Effector CD8-positive, alpha-beta T cell (primary cell): ENCODE results near the gene ALG14.
"Not testable (repeated sequence)": the region's sequence is repeated elsewhere in the genome, so short reads cannot be mapped to it uniquely, and the experiment has no call there.

ENCODE experiments used
- DNase-seq: peaks from one replicate; lab custom pipeline; 2025; lab: John Stamatoyannopoulos, UW

Gene ALG14

DNA sequence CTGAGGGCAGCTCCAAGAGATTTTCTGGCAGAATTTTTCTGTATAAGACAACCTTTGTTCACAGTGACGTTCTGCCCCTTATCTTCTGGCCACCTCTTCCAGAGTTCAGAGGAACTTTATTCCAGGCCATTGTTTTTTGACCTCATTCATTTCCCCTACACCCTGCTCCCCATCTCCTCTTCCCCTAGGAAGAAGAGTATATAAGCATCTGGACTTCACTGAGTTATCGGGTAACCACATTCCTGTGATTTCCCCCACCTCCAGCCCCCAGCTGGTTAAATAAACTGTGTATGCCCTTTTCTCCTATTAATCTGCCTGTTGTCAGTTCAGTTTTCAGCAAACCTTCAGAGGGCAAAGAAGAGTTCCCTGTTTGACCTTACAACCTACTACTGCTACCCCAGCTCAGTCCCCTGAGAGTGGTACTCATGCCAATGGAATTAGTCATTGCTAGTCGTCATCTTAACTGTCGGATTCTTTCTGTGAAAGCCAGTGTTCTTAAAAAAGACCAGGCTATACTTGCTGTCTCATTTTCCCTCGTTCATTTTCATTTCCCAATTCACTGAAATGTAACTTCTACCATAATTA lies 14.3 kb upstream of the ALG14 start:
- DNase-seq: no peak

DNA sequence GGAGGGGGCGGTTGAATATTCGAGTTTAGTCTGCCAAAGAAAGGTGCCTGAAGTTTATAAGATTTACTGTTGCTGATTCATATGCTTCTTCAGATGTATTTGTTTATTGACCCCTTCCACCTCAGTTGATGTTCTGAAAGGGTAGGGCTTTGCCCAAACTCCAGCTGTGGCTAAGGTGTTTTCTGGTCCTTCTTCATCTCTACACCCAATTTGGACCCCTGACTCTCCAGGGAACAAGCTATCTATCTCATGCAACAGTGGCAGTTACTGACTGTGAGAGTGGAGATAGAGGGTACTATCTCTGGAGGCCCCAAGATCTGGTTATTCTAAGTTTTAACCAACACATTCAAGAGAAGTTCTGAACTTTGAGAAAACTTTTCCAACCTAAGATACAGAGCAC lies 12.6 kb upstream of the ALG14 start:
- no peak for DNase-seq

DNA sequence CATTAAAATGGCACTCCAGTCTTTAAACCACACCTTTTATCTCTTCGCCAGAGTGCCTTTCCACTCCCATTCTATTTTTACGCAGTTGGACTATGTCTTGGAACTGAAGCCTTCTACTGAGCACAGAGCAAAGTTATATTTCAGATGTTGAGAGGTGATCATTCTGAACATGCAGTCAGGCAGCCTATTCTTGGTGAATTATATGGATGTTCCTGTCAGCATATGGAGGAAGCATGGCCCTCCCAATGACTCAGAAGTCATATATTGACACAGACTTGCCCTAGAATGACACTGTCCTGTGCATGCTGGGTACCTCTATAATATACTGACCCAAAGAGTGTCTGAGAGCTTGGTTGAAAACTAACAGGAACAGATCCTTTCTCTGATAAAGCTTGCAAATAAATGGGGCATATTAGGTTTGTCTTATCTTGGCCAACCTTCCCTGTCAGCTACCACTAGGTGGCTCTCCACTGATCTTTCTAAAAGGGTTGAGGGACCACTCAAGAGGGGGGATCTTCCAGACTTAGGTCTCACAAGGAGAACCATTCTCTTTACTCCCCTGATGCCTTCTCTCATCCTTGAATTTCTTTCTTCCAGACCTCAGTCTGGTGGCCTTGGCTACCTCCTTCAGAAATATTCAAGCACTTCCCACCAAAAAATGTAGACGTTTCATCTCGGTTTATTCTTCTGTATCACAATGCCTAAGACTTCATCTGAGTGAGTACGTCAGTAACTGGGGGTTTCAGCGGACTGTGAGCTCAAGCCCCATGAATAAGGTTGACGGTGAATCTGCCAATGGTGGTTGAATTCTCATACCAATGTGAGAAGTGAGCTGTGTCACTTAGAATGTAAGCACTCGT lies 11.8 kb upstream of the ALG14 start:
- DNase-seq: no peak

DNA sequence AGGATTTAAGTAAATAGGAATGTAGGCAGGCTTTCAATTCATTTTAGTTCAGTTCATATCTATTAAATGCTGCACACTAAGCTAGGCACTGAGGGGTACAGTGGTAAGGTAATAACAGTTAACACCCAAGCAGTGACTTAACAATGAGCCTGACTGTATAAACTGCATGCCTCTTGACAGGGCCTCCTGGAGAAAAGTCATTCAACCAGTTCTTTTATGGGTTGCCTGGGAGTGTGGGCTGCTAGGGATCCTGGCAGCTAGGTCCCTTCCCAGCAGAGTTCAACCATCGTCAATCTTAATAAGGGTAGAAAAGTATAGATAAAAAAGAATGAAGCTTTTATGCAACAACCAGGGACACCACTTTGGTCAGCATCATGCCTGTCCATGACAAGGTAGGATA lies 8.1 kb upstream of the ALG14 start:
- DNase-seq: no peak

DNA sequence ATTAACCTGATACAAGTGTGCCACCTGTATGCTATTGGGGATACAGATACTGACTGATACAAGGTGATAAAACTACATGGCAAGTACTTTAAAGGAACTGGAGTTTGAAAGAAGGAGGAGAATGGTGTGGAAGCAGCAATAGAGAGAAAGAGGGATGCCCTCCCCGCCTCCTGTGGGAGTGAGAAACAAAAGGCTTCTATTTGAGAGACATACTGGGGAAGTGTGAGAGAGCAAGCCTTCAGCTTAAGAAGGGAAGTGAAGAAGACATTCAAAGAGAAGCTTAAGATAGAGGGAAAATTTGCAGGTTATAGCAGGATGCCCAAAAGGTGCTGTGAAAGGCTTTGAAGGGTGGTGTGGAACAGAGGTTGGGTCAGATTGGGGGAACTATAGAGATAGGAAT lies 7.7 kb upstream of the ALG14 start:
- no peak for DNase-seq

DNA sequence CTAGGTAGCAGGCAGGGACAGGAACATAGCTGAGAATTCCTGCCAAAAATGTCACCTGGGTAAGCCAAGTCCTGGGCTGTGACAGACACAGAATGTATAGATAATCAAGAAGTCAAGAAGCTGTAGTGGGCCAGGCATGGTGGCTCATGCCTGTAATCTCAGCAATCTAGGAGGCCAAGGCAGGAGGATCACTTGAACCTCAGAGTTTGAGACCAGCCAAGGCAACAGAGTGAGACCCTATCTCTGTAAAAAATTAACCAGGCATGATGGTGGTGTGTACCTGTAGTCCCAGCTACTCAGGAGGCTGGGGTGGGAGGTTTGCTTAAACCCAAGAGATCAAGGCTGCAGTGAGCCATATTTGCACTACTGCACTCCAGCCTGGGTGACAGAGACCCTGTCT lies 3.3 kb upstream of the ALG14 start:
- DNase-seq: no peak

DNA sequence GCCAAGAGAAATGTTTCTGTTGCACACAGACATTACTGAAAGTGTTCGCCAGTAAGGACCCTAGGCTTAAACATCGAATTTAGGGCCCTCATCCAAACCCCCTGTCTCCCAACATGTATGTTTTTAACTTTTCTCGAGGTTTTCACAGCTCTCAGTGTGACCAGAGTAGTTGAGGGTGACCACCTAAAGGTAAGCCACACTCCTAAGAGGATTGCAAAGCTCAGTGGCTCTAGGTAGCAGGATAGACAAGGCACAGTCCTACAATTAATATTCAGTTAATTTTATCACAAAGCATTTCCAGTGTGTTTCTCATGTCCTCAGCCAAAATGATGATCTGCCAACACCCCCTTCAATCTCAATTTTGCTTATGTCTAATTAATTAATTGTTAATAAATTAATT lies 695 bp upstream of the ALG14 start:
- no peak for DNase-seq

DNA sequence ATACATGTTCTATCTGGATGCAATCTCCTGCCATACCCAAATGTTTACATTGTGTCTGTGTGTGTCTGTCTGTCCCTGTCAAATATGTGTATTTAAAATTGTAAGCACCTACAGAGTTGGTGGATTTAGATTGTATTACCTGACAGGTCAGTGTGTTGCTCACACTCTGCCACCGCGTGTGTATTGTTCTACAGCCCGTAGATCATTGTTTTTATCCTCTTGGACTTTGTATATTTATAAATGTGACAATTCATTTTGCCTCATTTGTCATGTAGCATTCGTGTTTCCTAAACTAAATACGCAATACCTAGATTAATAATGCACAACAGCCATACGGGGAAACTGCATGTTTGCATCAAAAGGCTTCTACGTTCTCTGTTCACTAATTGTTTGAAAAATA lies 634 bp downstream of the ALG14 start:
- DNase-seq: no peak

DNA sequence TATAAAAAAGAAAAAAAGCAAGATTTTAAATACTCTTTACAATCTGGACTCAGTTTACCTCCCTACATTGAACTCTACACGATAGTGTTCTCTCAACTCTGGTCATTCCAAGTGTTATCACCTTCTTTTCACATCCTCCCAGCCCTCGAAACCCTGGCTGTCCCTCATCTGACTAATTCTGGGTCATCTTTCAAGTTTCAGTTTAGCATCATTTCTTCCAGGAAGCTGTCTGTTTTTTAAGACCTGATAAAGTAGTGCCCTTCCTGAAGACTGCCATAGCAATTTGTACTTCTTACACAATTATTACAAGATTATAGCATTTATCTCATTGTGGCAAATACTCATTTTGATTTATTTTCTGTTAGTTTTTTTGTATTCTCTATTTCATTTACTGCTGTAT lies 1.2 kb downstream of the ALG14 start:
- no peak for DNase-seq

DNA sequence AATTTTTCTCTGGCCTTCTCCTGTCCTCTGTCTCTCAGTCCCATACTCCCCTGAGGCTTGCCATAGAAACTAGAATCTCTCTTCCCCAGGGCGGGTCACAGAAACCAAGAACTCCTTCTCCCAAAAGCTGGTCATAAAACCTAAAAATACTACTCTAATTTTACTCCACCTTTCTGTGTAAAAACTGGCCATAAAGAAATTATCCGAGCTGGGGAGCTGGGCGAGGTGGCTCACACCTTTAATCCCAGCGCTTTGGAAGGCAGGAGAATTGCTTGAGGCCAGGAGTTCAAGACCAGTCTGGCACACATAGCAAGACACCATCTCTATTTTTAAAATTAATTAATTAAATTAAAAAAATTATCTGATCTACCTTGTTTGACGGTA lies 3.0 kb downstream of the ALG14 start:
- DNase-seq: no peak

DNA sequence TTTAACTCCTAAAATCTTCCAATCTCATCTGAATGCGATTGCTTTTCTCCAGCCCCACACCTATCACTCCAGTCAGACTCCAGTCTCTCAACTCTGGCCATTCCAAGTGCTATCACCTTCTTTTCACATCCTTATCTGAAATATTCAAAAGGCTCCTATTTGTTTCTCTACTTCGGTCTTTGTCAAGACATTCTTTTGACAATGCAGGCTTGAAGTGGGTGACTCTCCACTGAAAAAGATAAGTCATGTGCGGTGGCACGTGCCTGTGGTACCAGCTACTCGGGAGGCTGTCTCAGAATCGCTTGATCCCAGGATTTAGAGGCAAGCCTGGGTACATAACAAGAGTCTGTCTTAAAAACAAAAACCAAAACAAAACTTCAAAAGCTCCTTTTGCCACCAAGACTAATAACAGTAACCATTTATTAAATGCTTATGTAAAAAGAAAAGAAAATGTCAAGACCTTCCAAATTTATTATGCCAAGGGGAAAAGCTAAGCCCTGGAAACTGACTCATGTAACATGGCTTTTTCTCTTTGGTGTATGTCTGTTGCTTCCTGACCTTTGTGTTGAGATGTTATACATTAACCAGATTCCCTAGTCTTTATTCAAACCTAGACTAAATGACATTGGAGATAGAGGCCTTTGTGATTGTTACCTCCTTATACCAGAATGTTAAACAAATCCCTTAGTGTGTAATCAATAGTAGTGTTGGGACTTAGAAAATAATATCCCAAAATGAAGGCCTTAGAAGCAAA lies 3.6 kb downstream of the ALG14 start:
- no peak for DNase-seq

DNA sequence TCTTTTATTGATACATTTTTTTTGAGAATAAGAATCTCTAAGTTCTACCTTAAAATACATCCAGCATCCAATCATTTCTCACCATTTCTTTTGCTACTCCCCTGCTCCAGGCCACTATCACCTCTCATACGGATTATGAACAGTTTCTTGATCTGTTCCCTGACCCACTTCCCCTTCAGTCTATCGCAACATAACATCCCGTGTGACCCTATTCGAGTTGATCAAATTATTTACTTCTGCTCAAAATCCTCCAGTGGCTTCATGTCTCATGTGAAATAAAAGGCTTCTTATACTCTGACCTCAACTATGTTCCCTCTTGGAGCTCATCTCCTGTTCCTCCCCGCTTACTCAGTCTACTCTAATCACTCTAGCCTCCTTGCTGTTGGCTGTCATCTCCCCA lies 5.2 kb downstream of the ALG14 start:
- no peak for DNase-seq

DNA sequence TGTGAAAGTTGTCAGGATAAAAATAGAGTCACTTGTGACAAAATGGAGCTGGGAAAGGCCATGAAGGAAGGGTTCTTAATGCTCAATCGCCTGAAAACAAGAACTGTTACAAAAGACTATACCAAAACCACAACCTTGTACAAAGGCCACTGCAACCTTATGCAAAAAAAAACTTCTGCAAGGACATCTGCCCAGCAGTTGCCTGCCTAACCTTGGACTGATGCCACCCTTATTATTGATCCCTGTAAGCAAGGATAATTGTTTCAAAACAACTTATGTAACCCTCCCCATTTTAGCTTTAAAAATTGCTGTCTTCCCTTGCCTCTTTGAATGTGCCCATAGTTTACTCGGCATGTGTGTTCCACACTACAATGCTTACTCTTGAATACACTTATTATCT lies 5.7 kb downstream of the ALG14 start:
- DNase-seq: no peak

DNA sequence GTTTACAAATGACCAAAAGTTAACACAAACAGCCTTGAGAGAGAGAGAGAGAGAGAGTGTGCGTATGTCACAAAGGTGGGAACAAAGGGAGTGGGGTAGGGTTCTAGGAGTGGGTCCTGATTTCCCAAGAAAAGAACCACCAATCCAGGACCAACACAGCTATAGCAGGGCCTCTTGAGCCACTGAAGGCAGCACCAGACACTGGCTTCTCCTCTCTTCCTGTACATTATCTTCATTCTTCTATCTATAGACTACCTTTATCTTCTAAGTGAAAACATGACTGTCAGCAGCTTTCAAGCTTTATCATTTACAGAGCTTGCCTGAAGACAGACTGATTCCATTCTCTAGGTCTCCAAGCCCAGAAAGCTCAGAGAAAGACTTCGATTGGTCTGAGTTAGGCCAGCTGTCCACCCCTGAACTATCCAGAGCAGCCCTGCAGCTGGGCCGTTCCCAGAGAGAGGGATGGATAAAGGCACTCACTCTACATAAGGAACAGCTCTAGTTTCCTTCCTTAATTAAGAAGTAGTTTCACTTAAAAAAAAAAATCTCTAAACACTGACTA lies 11.2 kb downstream of the ALG14 start:
- no peak for DNase-seq

DNA sequence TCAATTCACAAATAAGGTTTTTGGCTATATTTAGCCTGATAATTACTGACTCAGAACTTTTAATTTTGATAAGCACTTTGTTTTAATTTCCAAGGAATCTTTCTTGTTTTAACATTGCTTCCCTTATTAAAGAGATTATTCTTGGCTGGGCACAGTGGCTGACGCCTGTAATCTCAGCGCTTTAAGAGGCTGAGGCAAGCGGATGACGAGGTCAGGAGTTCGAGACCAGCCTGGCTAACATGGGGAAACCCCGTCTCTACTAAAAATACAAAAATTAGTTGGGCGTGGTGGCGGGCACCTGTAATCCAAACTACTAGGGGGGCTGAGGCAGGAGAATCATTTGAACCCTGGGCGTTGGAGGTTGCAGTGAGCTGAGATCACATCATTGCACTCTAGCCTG lies 13.8 kb downstream of the ALG14 start:
- no peak for DNase-seq

DNA sequence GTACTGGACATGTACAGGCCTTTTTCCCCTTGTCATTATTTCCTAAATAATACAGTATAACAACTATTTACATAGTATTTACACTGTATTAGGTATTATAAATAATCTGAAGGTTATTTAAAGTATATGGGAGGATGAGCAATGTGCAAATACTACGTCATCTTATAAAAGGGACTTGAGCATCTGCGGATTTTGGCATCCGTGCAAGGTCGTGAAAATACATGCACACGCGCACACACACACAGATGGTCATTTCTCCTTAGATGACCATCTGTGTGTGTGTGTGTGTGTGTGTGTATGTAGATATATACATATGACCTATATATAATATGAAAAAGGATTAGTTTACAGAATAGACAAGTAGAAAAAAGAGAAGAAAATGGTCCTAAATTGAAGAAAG lies 15.4 kb downstream of the ALG14 start:
- no peak for DNase-seq

DNA sequence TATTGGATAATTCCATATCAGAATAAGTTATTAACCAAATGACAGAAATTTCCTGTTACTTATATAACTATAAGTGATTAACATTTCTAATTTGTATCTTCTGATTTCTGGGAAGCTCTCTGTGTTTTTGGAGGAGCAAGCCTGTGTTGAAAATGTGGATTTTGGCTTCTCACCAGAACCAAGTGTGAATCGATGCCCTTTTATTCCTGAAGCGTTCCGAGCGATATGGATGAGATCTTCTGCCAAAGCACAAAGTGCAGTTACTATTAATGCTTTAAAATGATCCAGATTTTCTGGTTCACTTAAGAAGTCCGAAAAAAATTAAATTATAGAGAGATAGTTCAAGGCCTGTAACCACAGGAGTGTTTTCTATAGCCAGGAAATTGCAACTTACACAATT lies 22.8 kb downstream of the ALG14 start:
- DNase-seq: no peak

DNA sequence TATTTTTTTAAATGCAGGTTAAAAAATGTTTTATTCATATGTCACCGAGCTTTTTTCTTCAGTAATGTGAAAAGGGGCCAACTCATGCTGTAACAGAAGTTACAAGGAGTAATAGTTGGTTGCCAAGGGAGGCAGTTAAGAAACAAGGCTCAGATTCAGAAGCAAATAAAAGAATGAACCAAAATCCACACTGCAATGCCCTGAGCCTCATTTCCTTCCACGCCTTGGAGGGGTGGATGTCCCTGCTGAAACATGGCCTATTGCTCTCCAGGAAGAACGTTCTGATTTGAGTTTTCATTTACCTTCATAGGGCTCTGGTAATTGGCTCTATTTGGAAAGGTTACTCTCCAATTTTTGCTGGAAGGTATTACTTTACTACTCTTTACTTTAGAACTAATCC lies 24.4 kb downstream of the ALG14 start:
- DNase-seq: no peak

DNA sequence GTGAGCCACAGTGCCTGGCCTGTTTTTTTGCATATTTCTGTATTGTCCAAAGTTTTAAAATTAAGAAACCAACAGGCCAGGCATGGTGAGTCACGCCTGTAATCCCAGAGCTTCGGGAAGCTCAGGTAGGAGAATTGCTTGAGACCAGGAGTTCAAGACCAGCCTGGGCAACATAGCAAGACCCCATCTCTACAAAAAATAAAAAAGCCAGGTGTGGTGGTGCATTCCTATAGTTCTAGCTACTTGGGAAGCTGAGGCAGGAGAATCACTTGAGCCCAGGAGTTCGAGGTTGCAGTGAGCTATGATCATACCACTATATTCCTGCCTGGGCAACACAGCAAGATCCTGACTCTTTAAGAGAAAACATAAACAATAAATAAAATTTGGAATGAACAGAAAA lies 25.1 kb downstream of the ALG14 start:
- not testable (repeated sequence) for DNase-seq

DNA sequence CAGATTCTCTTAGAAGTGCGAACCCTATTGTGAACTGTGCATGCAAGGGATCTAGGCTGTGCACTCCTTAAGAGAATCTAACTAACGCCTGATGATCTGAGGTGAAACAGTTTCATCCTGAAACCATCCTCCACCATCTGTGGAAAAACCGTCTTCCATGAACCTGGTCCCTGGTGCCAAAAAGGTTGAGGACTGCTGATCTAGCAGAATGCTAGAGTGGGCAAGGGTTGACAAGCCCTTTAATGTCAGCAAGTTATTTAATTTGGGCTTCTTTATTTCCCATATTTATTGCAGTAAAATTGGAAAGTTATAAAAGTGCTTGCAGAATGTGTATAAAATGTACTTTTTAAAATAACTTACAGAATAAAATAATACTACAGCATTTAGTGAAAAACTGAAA lies 26.4 kb downstream of the ALG14 start:
- no peak for DNase-seq

DNA sequence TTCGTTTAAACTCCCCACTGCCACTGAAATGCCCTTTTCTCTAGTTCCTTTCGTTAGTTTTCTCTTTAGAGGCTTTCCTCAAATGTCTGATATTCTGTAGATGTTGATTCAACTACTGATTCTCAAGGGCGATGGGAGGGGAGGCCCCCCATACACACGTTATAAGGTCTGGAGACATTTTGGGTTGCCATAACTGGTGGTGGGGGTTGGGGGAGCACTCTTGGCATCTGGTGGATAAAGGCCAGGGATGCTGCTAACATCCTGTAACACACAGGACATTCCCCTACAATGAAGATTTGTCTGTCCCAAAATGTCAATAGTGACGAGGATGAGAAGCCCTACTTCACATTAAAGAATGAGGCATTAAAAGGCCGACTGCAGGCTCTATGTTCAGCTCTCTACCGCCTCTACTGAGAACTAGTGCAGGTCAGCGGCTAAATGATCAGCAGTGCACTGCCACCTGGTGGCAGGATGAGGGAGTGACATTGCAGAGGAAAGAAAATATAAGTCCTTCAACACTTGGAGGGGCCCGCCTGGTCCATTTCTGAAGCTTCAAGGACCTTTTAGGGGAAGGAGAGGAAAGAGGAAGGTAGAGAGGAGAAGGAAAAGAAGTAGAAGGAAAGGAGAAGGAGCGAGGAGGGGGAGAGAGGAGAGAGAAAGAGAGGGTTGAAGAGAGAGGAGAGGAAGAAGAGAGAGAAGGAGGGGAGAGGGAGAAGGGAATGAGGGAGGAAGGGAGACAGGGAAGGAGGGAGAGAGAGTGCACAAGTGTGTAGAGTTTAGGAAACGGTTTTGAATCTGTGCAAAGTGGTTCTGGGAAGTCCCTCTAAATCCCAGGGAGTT lies 29.4 kb downstream of the ALG14 start:
- peak; percentile 65 for DNase-seq

DNA sequence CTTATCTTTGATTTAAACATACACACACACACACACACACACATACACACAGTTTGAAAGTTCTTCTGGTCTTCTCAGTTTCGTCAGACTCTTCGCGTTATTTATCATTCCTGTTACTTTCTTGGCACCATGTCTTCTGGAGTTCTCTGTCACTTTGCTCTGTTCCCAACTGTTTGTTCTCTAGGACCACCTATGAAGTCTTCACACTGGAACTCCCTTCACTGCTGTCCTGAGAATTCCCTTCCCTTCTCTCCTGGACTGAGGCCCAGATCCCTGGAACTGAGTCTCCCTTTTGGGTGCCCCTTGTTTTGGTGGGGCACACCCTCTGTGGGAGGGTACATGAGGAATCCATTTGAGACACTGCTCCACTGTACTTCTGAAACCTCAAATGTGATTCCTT lies 30.5 kb downstream of the ALG14 start:
- no peak for DNase-seq
